DND-41 (cell line): Measurements from ENCODE around the gene BMPER.

ENCODE experiments used
- EZH2 ChIP-seq: IDR thresholded peaks from 3 replicates; pipeline ENCODE4 v1.6.1; 2012; ENCODE audit warnings: borderline replicate concordance, low read depth, mild to moderate bottlenecking, moderate library complexity, low read length, inconsistent platforms; ENCODE audit not compliant: severe bottlenecking
- TF ChIP-seq, protein P1 (sequence below): IDR thresholded peaks from 2 replicates; pipeline ENCODE4 v1.5.1; 2012; ENCODE audit warnings: borderline replicate concordance, low read length, moderate library complexity, mild to moderate bottlenecking; ENCODE audit not compliant: poor library complexity, severe bottlenecking; ENCODE audit errors: extremely low read depth

- TF ChIP-seq, protein P1, sequence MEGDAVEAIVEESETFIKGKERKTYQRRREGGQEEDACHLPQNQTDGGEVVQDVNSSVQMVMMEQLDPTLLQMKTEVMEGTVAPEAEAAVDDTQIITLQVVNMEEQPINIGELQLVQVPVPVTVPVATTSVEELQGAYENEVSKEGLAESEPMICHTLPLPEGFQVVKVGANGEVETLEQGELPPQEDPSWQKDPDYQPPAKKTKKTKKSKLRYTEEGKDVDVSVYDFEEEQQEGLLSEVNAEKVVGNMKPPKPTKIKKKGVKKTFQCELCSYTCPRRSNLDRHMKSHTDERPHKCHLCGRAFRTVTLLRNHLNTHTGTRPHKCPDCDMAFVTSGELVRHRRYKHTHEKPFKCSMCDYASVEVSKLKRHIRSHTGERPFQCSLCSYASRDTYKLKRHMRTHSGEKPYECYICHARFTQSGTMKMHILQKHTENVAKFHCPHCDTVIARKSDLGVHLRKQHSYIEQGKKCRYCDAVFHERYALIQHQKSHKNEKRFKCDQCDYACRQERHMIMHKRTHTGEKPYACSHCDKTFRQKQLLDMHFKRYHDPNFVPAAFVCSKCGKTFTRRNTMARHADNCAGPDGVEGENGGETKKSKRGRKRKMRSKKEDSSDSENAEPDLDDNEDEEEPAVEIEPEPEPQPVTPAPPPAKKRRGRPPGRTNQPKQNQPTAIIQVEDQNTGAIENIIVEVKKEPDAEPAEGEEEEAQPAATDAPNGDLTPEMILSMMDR, result no peak
- no peak for TF ChIP-seq EZH2
Measured at GRCh38 chr7:33964417-33965182, 59.3 kb downstream of the BMPER start.
